Endothelial cell of hepatic sinusoid (primary cell): ENCODE data around the gene SLIT1.

Experiments
- in situ Hi-C: cut with HindIII; loops from 2 replicates; pipeline ENCODE4 v1.10.0; 2017; ENCODE audit warnings: low sequenced_read_pairs

SLIT1 gene

GRCh38 chr10:97031459-97031858 lies 154.3 kb downstream of the SLIT1 start:
- in situ Hi-C loops = no loop called here

GRCh38 chr10:97030894-97031293 lies 154.9 kb downstream of the SLIT1 start:
- in situ Hi-C loops = no loop called here

- in situ Hi-C loops = no loop called here
Observed at GRCh38 chr10:97029271-97029670, 156.5 kb downstream of the SLIT1 start.

DNA sequence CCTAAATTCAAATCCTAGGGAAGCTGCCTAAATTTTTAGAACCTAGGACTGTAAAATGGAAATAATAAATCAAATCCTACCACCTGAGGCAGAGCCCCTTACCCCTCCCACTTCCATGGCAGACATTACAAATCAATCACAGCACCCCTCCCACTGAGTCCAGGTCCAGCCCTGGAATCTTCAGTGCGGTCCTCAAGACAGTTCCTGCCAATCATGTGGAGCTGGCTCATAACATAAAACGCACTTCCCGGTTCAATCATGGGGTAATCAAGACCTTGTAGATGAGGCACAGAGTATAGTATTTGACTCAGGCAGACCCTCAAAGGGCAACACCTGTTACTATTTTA lies 157.0 kb downstream of the SLIT1 start:
- in situ Hi-C loops = no loop called here

DNA sequence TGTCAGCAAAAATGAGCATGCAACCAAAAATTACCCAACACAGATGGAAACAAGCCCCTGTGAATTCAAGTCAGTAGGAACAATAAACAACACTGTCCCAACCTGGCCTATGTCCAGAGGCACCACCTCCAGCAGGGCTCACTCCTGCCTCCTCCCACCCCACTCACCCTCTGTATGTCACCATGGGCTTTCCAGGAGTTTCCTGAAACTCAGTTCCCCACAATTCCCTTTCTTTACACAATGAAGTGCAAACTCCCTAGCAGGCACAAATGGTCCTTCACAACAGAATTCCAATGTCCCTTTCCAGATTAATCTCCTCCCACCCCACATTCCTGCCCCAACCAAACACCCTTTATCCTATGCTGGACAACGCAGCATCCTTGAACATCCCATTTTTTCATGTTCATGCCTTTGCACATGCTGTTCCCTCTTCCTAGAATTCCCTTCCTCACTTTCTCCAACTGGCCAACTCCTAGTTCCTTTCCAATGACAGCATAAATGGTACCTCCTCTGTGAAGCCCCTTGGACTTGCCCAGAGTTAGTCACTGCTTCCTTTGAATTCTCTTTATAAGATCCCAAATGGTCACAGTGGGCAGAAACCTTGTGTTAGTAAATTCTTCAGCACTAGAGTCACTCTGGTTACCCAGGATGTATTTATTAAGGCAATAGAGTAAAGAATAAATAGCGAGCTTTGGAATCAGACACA lies 157.5 kb downstream of the SLIT1 start:
- in situ Hi-C loops = no loop called here

DNA sequence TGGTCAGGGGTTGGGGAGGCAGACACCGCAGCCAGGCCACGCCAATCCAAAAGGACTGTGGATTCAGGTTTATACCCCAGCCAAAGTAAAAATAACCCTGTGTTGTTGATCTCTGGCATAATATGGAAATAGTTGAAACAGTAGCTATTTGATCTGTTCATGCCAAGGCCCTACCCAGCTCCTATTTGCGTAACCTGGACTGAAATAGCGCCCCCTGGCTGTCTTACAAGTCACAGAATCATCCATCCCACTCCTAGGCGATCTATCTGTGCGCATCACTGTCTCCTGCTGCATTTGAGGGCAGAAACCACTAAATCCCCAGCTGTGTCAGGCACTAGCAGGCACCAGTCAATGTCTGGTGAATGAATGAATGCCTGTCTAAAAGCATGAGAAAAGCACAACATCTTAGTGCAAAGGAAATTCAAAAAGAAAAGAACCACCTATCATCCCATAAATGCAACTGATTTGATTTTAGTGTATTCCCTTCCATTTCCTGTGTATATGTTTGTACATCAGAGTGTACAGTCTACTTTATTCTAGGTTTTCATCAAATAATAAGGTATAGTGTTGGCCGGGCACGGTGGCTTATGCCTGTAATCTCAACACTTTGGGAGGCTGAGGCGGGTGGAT lies 160.0 kb downstream of the SLIT1 start:
- in situ Hi-C loops = no loop called here

- in situ Hi-C loops = no loop called here
Observed at GRCh38 chr10:97024168-97025073, 161.3 kb downstream of the SLIT1 start.

DNA sequence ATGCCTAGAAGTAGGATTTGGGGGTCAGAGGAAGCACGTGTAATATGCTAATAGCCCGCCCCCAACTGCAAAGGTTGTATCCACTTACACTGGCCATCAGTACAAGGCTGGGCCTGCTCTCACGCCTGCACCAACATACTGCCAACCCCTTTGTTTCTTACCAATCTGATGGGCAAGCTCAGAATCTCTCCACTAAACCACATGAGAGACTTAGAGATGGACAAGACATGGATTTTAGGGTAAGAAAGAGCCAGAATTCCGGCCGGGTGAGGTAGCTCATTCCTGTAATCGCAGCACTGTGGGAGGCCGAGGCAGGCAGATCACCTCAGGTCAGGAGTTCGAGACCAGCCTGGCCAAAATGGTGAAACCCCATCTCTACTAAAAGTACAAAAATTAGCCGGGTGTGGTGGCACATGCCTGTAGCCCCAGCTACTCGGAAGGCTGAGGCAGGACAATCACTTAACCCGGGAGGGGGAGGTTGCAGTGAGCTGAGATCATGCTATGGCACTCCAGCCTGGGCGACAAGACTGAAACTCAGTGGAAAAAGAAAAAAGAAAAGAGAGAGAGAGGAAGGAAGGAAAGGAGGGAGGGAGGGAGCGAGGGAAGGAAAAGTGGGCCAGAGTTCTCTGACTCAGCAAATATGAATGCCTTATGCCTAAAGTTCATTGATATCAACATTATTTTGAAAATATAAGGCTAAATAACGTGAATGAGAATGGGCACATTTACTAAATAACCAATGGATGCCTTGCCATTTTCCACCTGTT lies 162.2 kb downstream of the SLIT1 start:
- in situ Hi-C loops = no loop called here

- in situ Hi-C loops = no loop called here
Observed at GRCh38 chr10:97022616-97023015, 163.1 kb downstream of the SLIT1 start.

GRCh38 chr10:97020452-97021400 lies 165.0 kb downstream of the SLIT1 start:
- in situ Hi-C loops = no loop called here

DNA sequence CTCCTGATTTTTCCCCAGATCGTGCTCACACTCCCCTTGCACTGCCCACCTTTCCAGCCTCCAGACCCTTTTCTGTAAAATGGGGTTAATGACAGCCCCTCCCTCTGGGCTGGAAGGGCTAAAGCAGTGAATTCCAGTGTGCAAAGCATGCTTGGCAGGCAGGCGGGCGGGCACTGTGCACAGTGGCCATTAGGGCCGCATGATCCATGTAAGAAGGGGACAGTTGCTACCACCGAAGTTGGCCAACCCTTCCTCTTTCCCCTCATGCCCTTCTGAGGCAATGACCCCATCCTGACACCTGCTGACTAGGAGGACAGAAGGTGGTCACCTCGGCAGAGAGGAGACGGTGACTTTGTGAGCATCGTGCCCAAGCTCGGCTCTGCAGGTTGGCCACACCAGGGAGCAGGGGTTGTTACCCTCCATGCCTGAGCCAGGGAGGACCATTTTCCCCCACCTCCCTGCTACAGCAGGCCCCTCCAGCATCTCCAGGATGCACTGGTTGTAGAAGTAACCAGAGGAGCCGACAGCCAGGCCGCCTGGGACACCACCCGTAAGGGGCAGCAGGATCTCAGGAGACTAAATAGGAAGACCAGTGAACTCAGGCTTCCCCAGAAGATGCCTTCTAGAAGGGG lies 166.4 kb downstream of the SLIT1 start:
- in situ Hi-C loops = no loop called here

DNA sequence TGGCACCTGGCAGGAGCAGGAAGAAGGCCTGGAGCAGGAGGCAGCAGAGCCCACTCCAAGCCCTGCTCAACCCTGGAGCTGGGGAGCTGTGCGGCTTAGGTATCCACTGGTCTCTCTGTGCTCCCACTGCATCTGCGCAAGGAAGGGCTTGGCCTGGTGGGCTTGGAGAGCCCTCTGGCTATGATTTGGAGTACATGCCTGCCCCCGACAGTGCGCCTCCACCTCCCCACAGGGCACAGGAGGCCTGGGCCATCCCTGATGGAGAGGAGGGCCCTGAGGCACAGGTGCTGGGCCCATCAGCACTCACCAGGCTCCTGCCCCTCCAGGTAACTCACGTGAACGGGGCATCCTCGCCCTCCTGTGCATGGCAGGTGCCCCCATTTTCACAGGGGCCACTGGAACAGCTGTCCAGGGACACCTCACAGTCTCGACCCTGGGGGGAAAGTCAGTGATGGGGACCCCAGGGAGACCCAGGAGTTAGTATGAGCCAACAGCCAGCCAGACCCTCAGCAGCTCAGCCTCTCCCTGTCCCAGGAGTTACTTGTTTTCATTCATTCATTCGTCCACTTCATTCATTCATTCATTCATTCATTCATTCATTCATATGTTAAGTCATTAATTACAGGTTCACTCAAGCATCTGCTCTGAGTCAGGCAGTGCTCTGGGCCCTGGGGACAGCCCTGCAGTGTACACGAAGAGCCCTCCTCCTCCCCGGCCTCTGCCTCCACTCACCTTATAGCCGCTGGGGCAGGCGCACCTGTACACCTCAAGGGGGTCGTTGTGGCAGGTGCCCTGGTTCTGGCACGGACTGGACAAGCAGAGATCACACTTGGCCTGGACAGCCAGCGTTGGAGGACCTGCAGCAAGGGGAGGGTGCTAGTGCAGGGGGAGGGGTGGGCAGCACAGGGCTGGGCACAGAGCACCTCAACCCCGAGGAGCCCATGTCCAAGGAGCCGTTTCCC lies 167.2 kb downstream of the SLIT1 start:
- in situ Hi-C loops = no loop called here

DNA sequence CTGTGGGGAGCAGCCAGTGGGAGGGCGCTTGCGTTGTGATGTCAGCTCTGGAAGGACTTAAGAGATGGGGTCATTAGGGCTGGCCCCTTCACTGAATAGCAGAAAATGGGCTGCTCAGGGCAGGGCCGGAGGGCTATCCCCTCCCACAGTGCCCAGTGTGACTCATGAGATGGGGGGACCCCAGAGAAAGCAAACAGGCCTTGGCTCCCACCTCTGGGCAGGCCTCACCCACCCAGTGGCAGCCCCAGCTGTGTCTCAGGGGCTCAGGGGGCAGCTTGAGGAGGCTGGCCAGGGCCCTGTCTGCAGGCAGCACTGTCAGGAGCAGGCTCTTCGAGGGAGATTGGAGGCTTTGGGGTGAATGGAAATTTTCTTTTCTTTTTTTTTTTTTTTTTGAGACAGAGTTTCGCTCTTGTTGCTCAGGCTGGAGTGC lies 168.3 kb downstream of the SLIT1 start:
- in situ Hi-C loops = no loop called here

- in situ Hi-C loops = no loop called here
Observed at GRCh38 chr10:97016728-97017473, 168.9 kb downstream of the SLIT1 start.

DNA sequence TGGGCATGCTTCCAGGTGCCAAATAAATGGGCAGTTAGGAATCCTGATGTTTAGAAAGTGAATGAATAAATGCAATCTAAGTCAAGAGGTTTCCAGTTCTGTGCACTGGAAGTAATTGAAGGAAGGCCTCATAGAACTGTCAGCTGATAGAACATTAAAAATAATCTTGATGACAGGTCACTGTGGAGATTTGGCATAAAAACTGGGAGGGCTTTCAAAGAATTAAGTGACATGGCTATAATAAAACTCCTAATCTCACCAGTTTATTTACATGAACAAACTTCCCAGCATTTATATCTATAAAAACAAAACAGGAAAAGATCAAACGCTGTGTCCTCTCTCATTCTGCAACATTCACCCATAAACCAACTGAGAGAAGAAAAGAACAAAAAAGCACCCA lies 170.5 kb downstream of the SLIT1 start:
- in situ Hi-C loops = no loop called here

GRCh38 chr10:97013983-97014382 lies 171.8 kb downstream of the SLIT1 start:
- in situ Hi-C loops = no loop called here

GRCh38 chr10:97013568-97013967 lies 172.2 kb downstream of the SLIT1 start:
- in situ Hi-C loops = no loop called here

GRCh38 chr10:97012470-97012869 lies 173.3 kb downstream of the SLIT1 start:
- in situ Hi-C loops = no loop called here
